ENCODE measurements around the gene PLCB4.

The PLCB4 gene

GRCh38 chr20:9061434-9061833, 7.5 kb upstream of the PLCB4 start:
- DNase-seq (ENCODE audit: low spot score): no peak

- no peak for DNase-seq (ENCODE audit: low spot score)
Observed at GRCh38 chr20:9062066-9062465, 6.8 kb upstream of the PLCB4 start.

GRCh38 chr20:9066191-9066590, 2.7 kb upstream of the PLCB4 start:
- DNase-seq (ENCODE audit: low spot score): no peak

GRCh38 chr20:9068233-9068801, 570 bp upstream of the PLCB4 start:
- no peak for DNase-seq (ENCODE audit: low spot score)

GRCh38 chr20:9070304-9070703, 1.4 kb downstream of the PLCB4 start:
- DNase-seq (ENCODE audit: low spot score): no peak

GRCh38 chr20:9071976-9072726, 3.3 kb downstream of the PLCB4 start:
- DNase-seq (ENCODE audit: low spot score): no peak

GRCh38 chr20:9072861-9073500, 4.1 kb downstream of the PLCB4 start:
- DNase-seq (ENCODE audit: low spot score): no peak

- DNase-seq (ENCODE audit: low spot score): no peak
Observed at GRCh38 chr20:9075264-9076095, 6.6 kb downstream of the PLCB4 start.

GRCh38 chr20:9076440-9076839, 7.6 kb downstream of the PLCB4 start:
- no peak for DNase-seq (ENCODE audit: low spot score)

- DNase-seq (ENCODE audit: low spot score): no peak
Observed at GRCh38 chr20:9078826-9079731, 10.2 kb downstream of the PLCB4 start.

GRCh38 chr20:9081423-9081966, 12.6 kb downstream of the PLCB4 start:
- DNase-seq (ENCODE audit: low spot score): no peak

GRCh38 chr20:9082741-9083140, 13.9 kb downstream of the PLCB4 start:
- DNase-seq (ENCODE audit: low spot score): no peak

- DNase-seq (ENCODE audit: low spot score): no peak
Observed at GRCh38 chr20:9087531-9088217, 18.8 kb downstream of the PLCB4 start.

- no peak for DNase-seq (ENCODE audit: low spot score)
Observed at GRCh38 chr20:9088556-9088955, 19.7 kb downstream of the PLCB4 start.

GRCh38 chr20:9092113-9092512, 23.2 kb downstream of the PLCB4 start:
- DNase-seq (ENCODE audit: low spot score): no peak

- DNase-seq (ENCODE audit: low spot score): no peak
Observed at GRCh38 chr20:9092655-9093054, 23.8 kb downstream of the PLCB4 start.

- no peak for DNase-seq (ENCODE audit: low spot score)
Observed at GRCh38 chr20:9093218-9093957, 24.5 kb downstream of the PLCB4 start.

GRCh38 chr20:9099372-9099771, 30.5 kb downstream of the PLCB4 start:
- no peak for DNase-seq (ENCODE audit: low spot score)

- DNase-seq (ENCODE audit: low spot score): no peak
Observed at GRCh38 chr20:9100691-9101090, 31.8 kb downstream of the PLCB4 start.

GRCh38 chr20:9102456-9102855, 33.6 kb downstream of the PLCB4 start:
- no peak for DNase-seq (ENCODE audit: low spot score)

Data from germinal center (tissue), 1 donor.